Kidney tubule cell (primary cell): ENCODE results near the gene RIOK1.
A peak's percentile ranks its signal among the peaks of the same experiment; 100 is the strongest.

Source experiments
- DNase-seq: peaks from one replicate; pipeline ENCODE4 v3.0.0-alpha.2; 2018; ENCODE audit warnings: low spot score

The RIOK1 gene

GRCh38 chr6:7409740-7410139, 20.1 kb downstream of the RIOK1 start:
- no peak for DNase-seq

GRCh38 chr6:7410851-7411250, 21.2 kb downstream of the RIOK1 start:
- no peak for DNase-seq

- DNase-seq, result no peak
Measured at GRCh38 chr6:7411328-7411727, 21.7 kb downstream of the RIOK1 start.

GRCh38 chr6:7413151-7413823, 23.7 kb downstream of the RIOK1 start:
- no peak for DNase-seq

- peak; percentile 70 for DNase-seq
Measured at GRCh38 chr6:7414811-7415210, 25.2 kb downstream of the RIOK1 start.

GRCh38 chr6:7417684-7418083, 28.1 kb downstream of the RIOK1 start:
- no peak for DNase-seq

- no peak for DNase-seq
Measured at GRCh38 chr6:7418238-7418905, 28.8 kb downstream of the RIOK1 start.

- DNase-seq, result no peak
Measured at GRCh38 chr6:7419065-7419464, 29.5 kb downstream of the RIOK1 start.

GRCh38 chr6:7421066-7421465, 31.5 kb downstream of the RIOK1 start:
- no peak for DNase-seq

GRCh38 chr6:7424058-7424457, 34.5 kb downstream of the RIOK1 start:
- no peak for DNase-seq

GRCh38 chr6:7424967-7425807, 35.6 kb downstream of the RIOK1 start:
- DNase-seq, result peak; percentile 65

- no peak for DNase-seq
Measured at GRCh38 chr6:7425808-7426190, 36.2 kb downstream of the RIOK1 start.

- DNase-seq, result no peak
Measured at GRCh38 chr6:7426447-7427169, 37.0 kb downstream of the RIOK1 start.

GRCh38 chr6:7431313-7431673, 41.7 kb downstream of the RIOK1 start:
- no peak for DNase-seq

GRCh38 chr6:7431674-7432390, 42.2 kb downstream of the RIOK1 start:
- DNase-seq, result no peak

- DNase-seq, result no peak
Measured at GRCh38 chr6:7432391-7433120, 42.9 kb downstream of the RIOK1 start.

- no peak for DNase-seq
Measured at GRCh38 chr6:7433121-7433617, 43.6 kb downstream of the RIOK1 start.

- no peak for DNase-seq
Measured at GRCh38 chr6:7434672-7435071, 45.1 kb downstream of the RIOK1 start.

- DNase-seq, result no peak
Measured at GRCh38 chr6:7438011-7438410, 48.4 kb downstream of the RIOK1 start.

- no peak for DNase-seq
Measured at GRCh38 chr6:7439228-7439627, 49.6 kb downstream of the RIOK1 start.

- no peak for DNase-seq
Measured at GRCh38 chr6:7440476-7440875, 50.9 kb downstream of the RIOK1 start.
